IMR-90 (cell line): ENCODE data around the gene SRSF10. TPM values are rescaled to one million over a fixed set of nuclear protein-coding genes. Genes with fewer than 3 reads are reported as not detected.

Source experiments
- ATAC-seq: fragments of 200-7000 bp; cut with Tn5 transposase; 2 replicates; pipeline ENCODE4 v1.9.1; 2020; ENCODE audit warnings: low read depth, mild to moderate bottlenecking, moderate library complexity
- BruUV-seq: library from RNA; stranded (reverse); fragments of 400-500 nt; replicated peaks from 2 replicates; lab custom pipeline; 2021; lab: Mats Ljungman, UMichigan
- CTCF ChIA-PET: fragments of 300-600 bp; formaldehyde crosslinking; extraction: SDS; loops from one replicate; lab custom pipeline; 2021; ENCODE audit warnings: antibody characterized with exemption; lab: Yijun Ruan, JAX
- POLR2A ChIA-PET: fragments of 300-600 bp; sonication (Branson Sonifier 250); formaldehyde crosslinking; loops from one replicate; lab custom pipeline; 2022; ENCODE audit warnings: antibody characterized with exemption; ENCODE audit not compliant: unreplicated experiment; lab: Charles Lee
- DNase-seq: peaks from one replicate; pipeline ENCODE4 v3.0.0; 2013
- H2AFZ ChIP-seq: replicated peaks from 2 replicates; pipeline ENCODE3; 2013; ENCODE audit warnings: low read length, mild to moderate bottlenecking; ENCODE audit not compliant: poor library complexity
- H2AK5ac ChIP-seq: 2 replicates; pipeline ENCODE4 v1.6.1; 2013; ENCODE audit warnings: low read depth, low read length, inconsistent platforms
- H2AK9ac ChIP-seq: replicated peaks from 2 replicates; pipeline ENCODE3; 2013; ENCODE audit warnings: mild to moderate bottlenecking, low read depth, low read length, moderate library complexity; ENCODE audit not compliant: poor library complexity
- H2BK120ac ChIP-seq: 2 replicates; pipeline ENCODE4 v1.6.1; 2013; ENCODE audit warnings: low read depth, low read length, inconsistent platforms
- H2BK15ac ChIP-seq: 3 replicates; pipeline ENCODE4 v1.6.1; 2013; ENCODE audit warnings: low read depth, low read length, inconsistent platforms
- H2BK20ac ChIP-seq: 2 replicates; pipeline ENCODE4 v1.6.1; 2013; ENCODE audit warnings: low read depth, mild to moderate bottlenecking, inconsistent platforms, low read length, moderate library complexity
- H2BK5ac ChIP-seq: 2 replicates; pipeline ENCODE4 v1.6.1; 2013; ENCODE audit warnings: mild to moderate bottlenecking, low read depth, low read length, inconsistent platforms; ENCODE audit not compliant: poor library complexity, severe bottlenecking
- H3K14ac ChIP-seq: replicated peaks from 2 replicates; pipeline ENCODE4 v1.6.1; 2013; ENCODE audit warnings: low read depth, low read length, inconsistent platforms
- H3K18ac ChIP-seq: 2 replicates; pipeline ENCODE4 v1.6.1; 2013; ENCODE audit warnings: low read depth, low read length, control low read depth
- H3K23ac ChIP-seq: 2 replicates; pipeline ENCODE4 v1.6.1; 2013; ENCODE audit warnings: low read depth, low read length, inconsistent platforms
- H3K27ac ChIP-seq: 2 replicates; pipeline ENCODE4 v1.5.1; 2013; ENCODE audit warnings: mild to moderate bottlenecking, control low read depth, low read length; ENCODE audit not compliant: insufficient read depth
- H3K27me3 ChIP-seq: 2 replicates; pipeline ENCODE4 v1.6.1; 2013; ENCODE audit warnings: low read length; ENCODE audit not compliant: control insufficient read depth, insufficient read depth
- H3K36me3 ChIP-seq: 2 replicates; pipeline ENCODE4 v1.6.1; 2013; ENCODE audit warnings: low read length, mixed read lengths; ENCODE audit not compliant: control insufficient read depth, insufficient read depth
- H3K4ac ChIP-seq: 2 replicates; pipeline ENCODE4 v1.6.1; 2013; ENCODE audit warnings: low read depth, low read length, inconsistent platforms
- H3K4me1 ChIP-seq: 2 replicates; pipeline ENCODE4 v1.6.1; 2013; ENCODE audit warnings: low read length, mixed read lengths; ENCODE audit not compliant: control insufficient read depth, insufficient read depth
- H3K4me2 ChIP-seq: 2 replicates; pipeline ENCODE4 v1.6.1; 2013; ENCODE audit warnings: low read depth, mild to moderate bottlenecking, control low read depth, low read length, moderate library complexity
- H3K4me3 ChIP-seq: 2 replicates; pipeline ENCODE4 v1.5.1; 2013; ENCODE audit warnings: low read depth, mild to moderate bottlenecking, control low read depth, low read length, moderate library complexity; ENCODE audit not compliant: insufficient read depth
- H3K56ac ChIP-seq: 2 replicates; pipeline ENCODE4 v1.6.1; 2013; ENCODE audit warnings: low read length, inconsistent platforms; ENCODE audit not compliant: insufficient read depth; ENCODE audit errors: extremely low read depth
- H3K79me1 ChIP-seq, 2 experiments: 2 replicates each; pipeline ENCODE4 v1.6.1; 2013; ENCODE audit warnings: low read length in 2 of 2, inconsistent platforms in 1 of 2, low read depth in 1 of 2
- H3K9ac ChIP-seq: 2 replicates; pipeline ENCODE4 v1.6.1; 2013; ENCODE audit warnings: low read depth, low read length, control low read depth
- H3K9me1 ChIP-seq: 2 replicates; pipeline ENCODE4 v1.6.1; 2013; ENCODE audit warnings: low read length, inconsistent platforms; ENCODE audit not compliant: insufficient read depth
- H3K9me3 ChIP-seq: 2 replicates; pipeline ENCODE4 v1.6.1; 2013; ENCODE audit warnings: low read length; ENCODE audit not compliant: control insufficient read depth, insufficient read depth
- H4K20me1 ChIP-seq: 2 replicates; pipeline ENCODE4 v1.6.1; 2013; ENCODE audit warnings: low read length, inconsistent platforms; ENCODE audit not compliant: insufficient read depth
- H4K5ac ChIP-seq: 2 replicates; pipeline ENCODE4 v1.6.1; 2013; ENCODE audit warnings: mild to moderate bottlenecking, low read depth, low read length, control low read depth
- H4K8ac ChIP-seq, 2 experiments: 2 replicates each; pipeline ENCODE4 v1.6.1; 2013; ENCODE audit warnings: low read depth in 2 of 2, low read length in 2 of 2, control low read depth in 1 of 2, inconsistent platforms in 1 of 2
- H4K91ac ChIP-seq: 2 replicates; pipeline ENCODE4 v1.6.1; 2013; ENCODE audit warnings: low read depth, low read length, inconsistent platforms; ENCODE audit not compliant: insufficient read depth
- NFE2L2 ChIP-seq: fragments of 150-350 bp; IDR thresholded peaks from 2 replicates; pipeline ENCODE4 v1.6.1; 2016; ENCODE audit warnings: low read depth, mild to moderate bottlenecking, low read length
- WGBS, 2 experiments: methylation state at CpG; one replicate each; pipeline versions ENCODE4 v1.1.5 to v1.1.7; 2013; ENCODE audit warnings: missing lambda C conversion rate in 2 of 2; ENCODE audit not compliant: insufficient read length in 1 of 2; ENCODE audit errors: extremely low coverage in 2 of 2; 5-methylcytosine and 5-hydroxymethylcytosine counted together
- dilution Hi-C: fragments of 300-500 bp; cut with HindIII; formaldehyde crosslinking; loops from one replicate; pipeline ENCODE4 v1.14.3; 2018; ENCODE audit warnings: low sequenced_read_pairs; ENCODE audit not compliant: unreplicated experiment
- in situ Hi-C: fragments of 300-500 bp; cut with MboI; formaldehyde crosslinking; loops from 3 replicates; pipeline ENCODE4 v1.14.3; 2019; ENCODE audit warnings: low sequenced_read_pairs, inconsistent platforms, mixed read lengths
- intact Hi-C: fragments of 100-400 bp; cut with micrococcal nuclease; formaldehyde crosslinking; loops from 2 replicates; pipeline ENCODE4 v1.10.0; 2022
- polyA plus RNA-seq, 3 experiments: library from polyadenylated mRNA; depleted of rRNA; stranded (reverse); fragments of >200 nt; gene quantifications; 2 replicates each; pipeline ENCODE4 v1.2.3, GENCODE V29; 2012; ENCODE audit warnings: low replicate concordance in 1 of 3
- total RNA-seq: library from RNA; depleted of rRNA; stranded (reverse); fragments of >200 nt; gene quantifications from 2 replicates; pipeline ENCODE4 v1.2.3, GENCODE V29; 2012

The SRSF10 gene
- total and polyA plus RNA-seq, 2 of the 4 experiments (the other 2 are of a cell fraction), result 90.1 to 110 TPM

GRCh38 chr1:23964235-23964668 is 15.9 kb downstream of the SRSF10 start:
- no peak overlapping the region for H2AK9ac ChIP-seq
- no TSS peak for BruUV-seq
- H3K4me1 ChIP-seq, result peaks cover 2% of the 10 kb centered on the region
- H3K36me3 ChIP-seq, result peaks cover 11% of the 10 kb centered on the region
- H3K23ac ChIP-seq, result no peak overlapping the region
- H3K4me3 ChIP-seq, result no peak overlapping the region
- DNase-seq (no peak), ATAC-seq (no peak)
- POLR2A ChIA-PET, result interaction anchor here (1.0 kb wide), 1 partner anchor 64 kb away, joined by 3 read pairs; no protein-coding TSS in a partner anchor
- H4K5ac ChIP-seq, result no peak overlapping the region
- H2BK20ac ChIP-seq, result no peak overlapping the region
- no peak for TF ChIP-seq NFE2L2
- dilution Hi-C loops (no loop called here), intact Hi-C loops (loop anchor here (5.0 kb wide), 1 partner anchor 63 kb away; no protein-coding TSS in a partner anchor), in situ Hi-C loops (no loop called here)
- peak overlapping the region; percentile 43; the same call in 1 of the 2 replicates for H3K4me2 ChIP-seq
- WGBS, 2 experiments, result 100% methylated on average over 2 of the region's 3 CpGs; no CpG with 5 or more reads in 1 of the 2 experiments
- peaks cover 36% of the 10 kb centered on the region for H4K20me1 ChIP-seq
- no peak overlapping the region for H3K14ac ChIP-seq
- H3K9me1 ChIP-seq, result no peaks in the 10 kb centered on the region
- no peak overlapping the region for H3K56ac ChIP-seq
- H2BK15ac ChIP-seq, result no peak overlapping the region
- no peaks in the 10 kb centered on the region for H3K9me3 ChIP-seq
- no peak overlapping the region for H2BK120ac ChIP-seq
- no peaks in the 10 kb centered on the region for H3K27me3 ChIP-seq
- no peak overlapping the region for H3K27ac ChIP-seq
- H3K79me1 ChIP-seq, result peaks cover 7 to 11% of the 10 kb centered on the region in 2 experiments; a peak in 2 of 4 replicates
- CTCF ChIA-PET, result interaction anchor here (0.8 kb wide), 1 partner anchor 186 kb away, joined by 3 read pairs; no protein-coding TSS in a partner anchor
- H3K9ac ChIP-seq, result no peak overlapping the region
- no peak overlapping the region for H4K91ac ChIP-seq
- no peak overlapping the region for H2AFZ ChIP-seq
- peak overlapping the region; percentile 25 for H2BK5ac ChIP-seq
- no peak overlapping the region for H3K4ac ChIP-seq
- no peak overlapping the region for H4K8ac ChIP-seq
- no peak overlapping the region for H2AK5ac ChIP-seq
- H3K18ac ChIP-seq, result no peak overlapping the region
